GM18508 (cell line): Measurements from ENCODE around the gene ZNF468.
A peak's percentile ranks its signal among the peaks of the same experiment; 100 is the strongest.
"Not testable (repeated sequence)": the region's sequence is repeated elsewhere in the genome, so short reads cannot be mapped to it uniquely, and the experiment has no call there.

ENCODE experiments used
- ATAC-seq: cut with Tn5 transposase; IDR thresholded peaks from one replicate; pipeline ENCODE4 v1.9.1; 2021; ENCODE audit warnings: moderate number of reproducible peaks; ENCODE audit not compliant: insufficient read depth, unreplicated experiment

ZNF468 gene

GRCh38 chr19:52833541-52833940, 23.9 kb downstream of the ZNF468 start:
- not testable (repeated sequence) for ATAC-seq

DNA sequence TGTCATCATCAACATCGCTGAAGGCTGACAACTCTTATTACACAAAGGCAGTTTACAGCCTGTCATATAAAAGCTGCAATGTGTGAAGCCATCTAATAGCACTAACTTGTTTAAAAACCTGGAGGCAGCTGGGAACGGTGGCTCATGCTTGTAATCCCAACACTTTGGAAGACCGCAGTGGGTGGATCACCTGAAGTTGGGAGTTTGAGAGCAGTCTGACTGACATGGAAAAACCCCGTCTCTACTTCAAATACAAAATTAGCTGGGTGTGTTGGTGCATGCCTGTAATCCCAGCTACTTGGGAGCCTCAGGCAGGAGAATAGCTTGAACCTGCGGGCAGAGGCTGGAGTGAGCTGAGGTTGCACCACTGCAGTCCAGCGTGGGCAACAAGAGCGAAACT, 27.6 kb downstream of the ZNF468 start:
- not testable (repeated sequence) for ATAC-seq

DNA sequence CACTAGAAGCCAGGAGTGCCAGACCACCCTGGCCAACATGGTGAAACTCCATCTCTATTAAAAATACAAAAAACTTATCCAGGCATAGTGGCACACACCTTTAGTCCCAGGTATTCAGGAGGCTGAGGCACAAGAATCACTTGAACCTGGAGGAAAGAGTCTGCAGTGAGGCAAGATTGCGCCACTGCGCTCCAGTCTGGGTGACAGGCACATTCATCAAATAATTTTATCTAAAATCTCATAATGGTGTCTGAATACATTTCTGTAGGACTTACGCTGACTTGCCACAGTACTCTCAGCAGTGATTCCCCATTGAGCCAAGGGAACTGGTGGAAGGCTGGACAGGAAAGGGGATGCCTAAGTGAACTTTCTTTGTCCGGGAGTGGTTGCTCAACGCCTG, 31.7 kb downstream of the ZNF468 start:
- ATAC-seq, result no peak

- no peak for ATAC-seq
Observed at GRCh38 chr19:52823676-52824075, 33.7 kb downstream of the ZNF468 start.

DNA sequence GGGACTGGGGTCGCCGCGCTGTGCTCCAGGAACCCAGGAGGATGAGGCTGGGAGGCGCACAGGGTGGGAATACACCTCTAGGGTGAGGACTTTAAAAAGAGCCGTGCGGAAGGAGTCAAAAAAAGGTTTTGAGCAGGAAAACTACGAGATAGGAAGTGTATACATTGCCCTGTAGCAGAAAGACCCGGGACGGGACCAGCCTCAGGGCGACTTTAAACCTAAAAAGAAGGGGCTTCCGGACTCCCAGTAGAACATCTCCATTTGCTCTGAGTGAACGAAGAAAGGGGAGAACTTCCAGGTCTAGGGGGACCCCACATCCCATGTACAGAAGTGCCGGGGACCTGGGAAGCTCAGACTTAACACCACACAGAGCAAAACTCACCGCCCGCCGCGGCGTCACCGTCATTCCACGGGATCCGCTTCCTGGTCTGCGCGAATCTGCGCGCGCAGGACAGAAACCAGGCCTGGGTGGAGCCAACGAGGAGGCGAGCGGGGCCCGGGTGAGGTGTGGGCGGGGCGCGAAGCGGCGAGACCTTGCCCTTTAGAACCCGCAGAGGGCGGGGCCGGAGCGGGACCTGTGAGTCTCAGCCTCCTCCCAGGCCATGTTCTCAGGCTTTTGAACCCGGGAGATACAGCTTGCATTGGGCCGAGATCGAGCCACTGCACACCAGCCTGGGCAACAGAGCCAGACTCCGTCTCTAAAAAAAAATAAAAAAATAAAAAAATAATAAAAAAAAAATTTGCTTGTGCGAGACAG, 36.0 kb downstream of the ZNF468 start, which contains the start of gene ZNF28:
Gene ZNF28, minus strand, starts transcription at position 430 of the 757 bp plus-strand sequence. CDS start 3,675 bp downstream, outside the sequence.
- ATAC-seq, result peak; percentile 47

- peak; percentile 15 for ATAC-seq
Observed at GRCh38 chr19:52820472-52821203, 36.8 kb downstream of the ZNF468 start.

- no peak for ATAC-seq
Observed at GRCh38 chr19:52809801-52810200, 47.6 kb downstream of the ZNF468 start.

- ATAC-seq, result not testable (repeated sequence)
Observed at GRCh38 chr19:52799950-52800640, 57.3 kb downstream of the ZNF468 start.

DNA sequence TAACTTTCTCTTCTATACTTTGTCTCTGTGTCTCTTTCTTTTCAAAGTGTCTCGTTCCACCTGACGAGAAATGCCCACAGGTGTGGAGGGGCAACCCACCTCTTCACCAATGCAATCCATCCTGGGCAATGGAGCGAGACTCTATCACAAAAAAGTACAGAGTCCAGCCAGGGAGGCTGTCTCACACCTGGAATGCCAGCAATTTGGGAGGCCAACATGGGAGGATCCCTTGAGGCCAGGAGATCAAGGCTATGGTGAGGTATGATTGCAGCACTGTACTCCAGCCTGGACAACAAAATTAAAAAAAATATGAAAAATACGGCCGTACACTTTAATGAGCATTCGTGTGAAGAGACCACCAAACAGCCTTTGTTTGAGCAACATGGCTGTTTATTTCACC, 68.0 kb downstream of the ZNF468 start:
- no peak for ATAC-seq
